DND-41 (cell line): Measurements from ENCODE around the gene FNDC7.

Source experiments
- CTCF ChIP-seq: IDR thresholded peaks from 2 replicates; pipeline ENCODE4 v1.5.1; 2012; ENCODE audit warnings: borderline replicate concordance, low read length, moderate library complexity, mild to moderate bottlenecking; ENCODE audit not compliant: poor library complexity, severe bottlenecking; ENCODE audit errors: extremely low read depth
- EZH2 ChIP-seq: IDR thresholded peaks from 3 replicates; pipeline ENCODE4 v1.6.1; 2012; ENCODE audit warnings: borderline replicate concordance, low read depth, mild to moderate bottlenecking, moderate library complexity, low read length, inconsistent platforms; ENCODE audit not compliant: severe bottlenecking

- TF ChIP-seq CTCF, result no peak
- no peak for TF ChIP-seq EZH2
These were observed 72.6 kb downstream of the FNDC7 start for GRCh38 chr1:108785264-108785663.
